ENCODE results near the gene NAT9.
A peak's percentile ranks its signal among the peaks of the same experiment; 100 is the strongest.

NAT9 gene

GRCh38 chr17:74737299-74738050 is 38.7 kb downstream of the NAT9 start:
- peak; percentile 56 for DNase-seq (ENCODE audit: low read depth)
- H3K4me3 ChIP-seq (ENCODE audit: low read depth, low read length) = peak overlapping the region; percentile 43
- peak; percentile 65 for TF ChIP-seq CTCF (IDR thresholded peaks at IDR 0.05; ENCODE audit: insufficient read depth, low read depth, low read length, missing control alignments)

GRCh38 chr17:74736513-74737298 is 39.4 kb downstream of the NAT9 start, which contains the start of gene RAB37:
TSS of gene RAB37 (plus strand) at chr17:74737256. CDS start at chr17:74737273, 17 bp downstream.
- peak within 1 kb of the TSS; percentile 43 for H3K4me3 ChIP-seq (ENCODE audit: low read depth, low read length)
- TF ChIP-seq CTCF (IDR thresholded peaks at IDR 0.05; ENCODE audit: insufficient read depth, low read depth, low read length, missing control alignments) = peak; percentile 68
- DNase-seq (ENCODE audit: low read depth) = peak; percentile 59

- H3K4me3 ChIP-seq (ENCODE audit: low read depth, low read length) = no peak overlapping the region
- DNase-seq (ENCODE audit: low read depth) = no peak
- no peak for TF ChIP-seq CTCF (IDR thresholded peaks at IDR 0.05; ENCODE audit: insufficient read depth, low read depth, low read length, missing control alignments)
These were observed 41.9 kb downstream of the NAT9 start for GRCh38 chr17:74734256-74734655.

- no peak overlapping the region for H3K4me3 ChIP-seq (ENCODE audit: low read depth, low read length)
- no peak for TF ChIP-seq CTCF (IDR thresholded peaks at IDR 0.05; ENCODE audit: insufficient read depth, low read depth, low read length, missing control alignments)
- no peak for DNase-seq (ENCODE audit: low read depth)
These were observed 42.6 kb downstream of the NAT9 start for GRCh38 chr17:74733365-74734122.

- no peak for DNase-seq (ENCODE audit: low read depth)
- no peak for TF ChIP-seq CTCF (IDR thresholded peaks at IDR 0.05; ENCODE audit: insufficient read depth, low read depth, low read length, missing control alignments)
- no peak overlapping the region for H3K4me3 ChIP-seq (ENCODE audit: low read depth, low read length)
These were observed 43.9 kb downstream of the NAT9 start for GRCh38 chr17:74732042-74732867.

GRCh38 chr17:74731347-74731605 is 44.9 kb downstream of the NAT9 start:
- DNase-seq (ENCODE audit: low read depth) = no peak

More at GRCh38 chr17:74731347-74731605, 44.9 kb downstream of the NAT9 start:
- H3K4me3 ChIP-seq (ENCODE audit: low read depth, low read length) = no peak overlapping the region
- TF ChIP-seq CTCF (IDR thresholded peaks at IDR 0.05; ENCODE audit: insufficient read depth, low read depth, low read length, missing control alignments) = no peak

Data from GM12865 (cell line).